Transverse colon (tissue), 4 donors: ENCODE measurements around the gene GPR17. TPM values are rescaled to one million over a fixed set of nuclear protein-coding genes. Genes with fewer than 3 reads are reported as not detected.

ENCODE experiments used
- DNase-seq: peaks from one replicate; pipeline ENCODE4 v3.0.0-alpha.2; 2019
- H3K27ac ChIP-seq, 4 donors: fragments of 200-600 bp; sonication (generic); 2 replicates each; pipeline ENCODE4 v1.5.1; 2016 to 2018; ENCODE audit warnings: inconsistent platforms in 4 of 4
- H3K27me3 ChIP-seq: fragments of 200-600 bp; sonication (generic); 2 replicates; pipeline ENCODE4 v1.5.1; 2017; ENCODE audit warnings: inconsistent platforms
- H3K36me3 ChIP-seq, 4 donors: fragments of 200-600 bp; sonication (generic); 2 replicates each; pipeline ENCODE4 v1.5.1; 2017 to 2019; ENCODE audit warnings: inconsistent platforms in 4 of 4
- H3K4me1 ChIP-seq, 4 donors: fragments of 200-600 bp; sonication (generic); 2 replicates each; pipeline ENCODE4 v1.5.1; 2017 to 2020; ENCODE audit warnings: inconsistent platforms in 4 of 4
- H3K4me3 ChIP-seq, 4 donors: fragments of 200-600 bp; sonication (generic); 1 replicate in 1 of 4; 2 replicates in 3 of 4; pipeline versions ENCODE4 v1.5.1 to v1.6.1; 2017 to 2019; ENCODE audit warnings: inconsistent platforms in 4 of 4
- H3K9me3 ChIP-seq, 2 donors: fragments of 200-600 bp; sonication (generic); 2 replicates each; pipeline ENCODE4 v1.5.1; 2017 to 2019; ENCODE audit warnings: inconsistent platforms in 2 of 2
- EP300 ChIP-seq: sonication (generic); formaldehyde crosslinking; IDR thresholded peaks from one replicate; pipeline ENCODE4 v1.6.1; 2017; ENCODE audit warnings: antibody characterized with exemption, low read depth
- POLR2A ChIP-seq: fragments of 450-650 bp; IDR thresholded peaks from one replicate; pipeline ENCODE4 v1.6.1; 2016; ENCODE audit warnings: antibody characterized with exemption, mild to moderate bottlenecking, moderate library complexity
- POLR2AphosphoS5 ChIP-seq, 3 donors: sonication (generic); formaldehyde crosslinking; IDR thresholded peaks; one replicate each; pipeline ENCODE4 v1.6.1; 2016; ENCODE audit warnings: antibody characterized with exemption in 3 of 3
- WGBS, 2 donors: methylation state at CpG; one replicate each; pipeline ENCODE4 v1.1.5; 2018; ENCODE audit warnings: low coverage in 1 of 2; 5-methylcytosine and 5-hydroxymethylcytosine counted together
- in situ Hi-C, 4 donors: fragments of 200-750 bp; cut with MboI; loops; one replicate each; pipeline versions ENCODE4 v1.15.0 to v1.15.1; 2017; ENCODE audit warnings: low sequenced_read_pairs in 3 of 4, low pct_ligation_motif_present in 1 of 4, low pct_unique_long_range_greater_than_20kb in 1 of 4
- intact Hi-C: fragments of 100-400 bp; cut with DNase I; formaldehyde crosslinking; loops from one replicate; pipeline ENCODE4 v1.15.1; 2023; ENCODE audit warnings: low total_unique reads
- total RNA-seq, 4 donors: library from RNA; depleted of rRNA; stranded (reverse); fragments of >200 nt; gene quantifications; one replicate each; pipeline ENCODE4 v1.1.0, GENCODE V29; 2016
- TF ChIP-seq, protein P1 (sequence below), 5 experiments: fragments of 200-600 bp in 3 of 5; fragments of 450-650 bp in 2 of 5; sonication (generic) in 3 of 5; IDR thresholded peaks; 1 replicate in 2 of 5; 2 replicates in 3 of 5; pipeline ENCODE4 v1.5.1; 2016 to 2017; ENCODE audit warnings: antibody characterized with exemption in 5 of 5, inconsistent platforms in 3 of 5, mild to moderate bottlenecking in 2 of 5, moderate library complexity in 1 of 5

Gene GPR17
- total RNA-seq, 4 donors from 2014 or later, result 0.14 TPM; not detected in 3

DNA sequence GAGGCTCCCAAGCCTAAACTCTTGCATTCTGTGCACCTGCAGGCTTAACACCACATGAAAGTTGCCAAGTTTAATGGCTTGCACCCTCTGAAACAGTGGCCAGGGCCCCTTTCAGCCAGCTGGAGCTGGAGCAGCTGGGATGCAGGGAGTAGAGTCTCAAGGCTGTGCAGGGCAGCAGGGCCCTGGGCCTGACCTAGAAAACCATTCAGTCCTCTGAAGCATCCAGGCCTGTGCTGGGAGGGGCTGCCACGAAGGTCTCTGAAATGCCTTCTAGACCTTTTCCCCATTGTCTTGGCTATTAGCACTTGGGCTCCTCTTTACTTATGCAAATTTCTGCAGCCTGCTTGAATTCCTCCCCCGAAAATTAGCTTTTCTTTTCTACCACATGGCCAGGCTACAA, 44.7 kb downstream of the GPR17 start:
- Histone ChIP-seq H3K4me1 (peaks cover 0 to 8% (median 6%) of the 10 kb centered on the region in 4 donors), H3K4me3 (no peak overlapping the region), H3K27ac (no peak overlapping the region), H3K36me3 (no peaks in the 10 kb centered on the region), H3K27me3 (no peaks in the 10 kb centered on the region), H3K9me3 (peaks cover 0 to 9% of the 10 kb centered on the region in 2 donors)
- WGBS, 2 donors, result 89 to 100% methylated on average over 1 to 2 of the region's 2 CpGs
- intact Hi-C loops, result loop anchor here (5.0 kb wide), 1 partner anchor 98 kb away; no protein-coding TSS in a partner anchor
- no peak for DNase-seq
- no peak for TF ChIP-seq POLR2AphosphoS5 (IDR thresholded peaks at IDR 0.05)
- TF ChIP-seq, protein P1, sequence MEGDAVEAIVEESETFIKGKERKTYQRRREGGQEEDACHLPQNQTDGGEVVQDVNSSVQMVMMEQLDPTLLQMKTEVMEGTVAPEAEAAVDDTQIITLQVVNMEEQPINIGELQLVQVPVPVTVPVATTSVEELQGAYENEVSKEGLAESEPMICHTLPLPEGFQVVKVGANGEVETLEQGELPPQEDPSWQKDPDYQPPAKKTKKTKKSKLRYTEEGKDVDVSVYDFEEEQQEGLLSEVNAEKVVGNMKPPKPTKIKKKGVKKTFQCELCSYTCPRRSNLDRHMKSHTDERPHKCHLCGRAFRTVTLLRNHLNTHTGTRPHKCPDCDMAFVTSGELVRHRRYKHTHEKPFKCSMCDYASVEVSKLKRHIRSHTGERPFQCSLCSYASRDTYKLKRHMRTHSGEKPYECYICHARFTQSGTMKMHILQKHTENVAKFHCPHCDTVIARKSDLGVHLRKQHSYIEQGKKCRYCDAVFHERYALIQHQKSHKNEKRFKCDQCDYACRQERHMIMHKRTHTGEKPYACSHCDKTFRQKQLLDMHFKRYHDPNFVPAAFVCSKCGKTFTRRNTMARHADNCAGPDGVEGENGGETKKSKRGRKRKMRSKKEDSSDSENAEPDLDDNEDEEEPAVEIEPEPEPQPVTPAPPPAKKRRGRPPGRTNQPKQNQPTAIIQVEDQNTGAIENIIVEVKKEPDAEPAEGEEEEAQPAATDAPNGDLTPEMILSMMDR (IDR thresholded peaks at IDR 0.05), result no peak
- in situ Hi-C loops, result no loop called here

- peaks cover 0 to 7% (median 5%) of the 10 kb centered on the region in 4 donors for H3K4me1 ChIP-seq
Observed at GRCh38 chr2:127694986-127695385, 49.0 kb downstream of the GPR17 start.

GRCh38 chr2:127695491-127696472, 49.8 kb downstream of the GPR17 start:
- intact Hi-C loops (no loop called here), in situ Hi-C loops (no loop called here)
- peaks cover 0 to 11% (median 8%) of the 10 kb centered on the region in 4 donors for H3K4me1 ChIP-seq
- TF ChIP-seq, protein P1 (IDR thresholded peaks at IDR 0.05), result peak; percentile 35 to 55 (median 45)
- no peak for TF ChIP-seq POLR2A
- peak overlapping the region in 3 of 4 donors; percentile 8 to 31 (median 27) for H3K4me3 ChIP-seq
- no peaks in the 10 kb centered on the region for H3K36me3 ChIP-seq
- H3K27ac ChIP-seq, result peak overlapping the region; percentile 10 to 74 (median 50)
- 49 to 64% methylated on average over 5 to 52 of the region's 52 CpGs for WGBS, 2 donors
- H3K9me3 ChIP-seq, result peaks cover 0 to 5% of the 10 kb centered on the region in 2 donors
- DNase-seq, result peak; percentile 58
- H3K27me3 ChIP-seq, result no peaks in the 10 kb centered on the region

More at GRCh38 chr2:127694986-127695385, 49.0 kb downstream of the GPR17 start:
- DNase-seq, result no peak
- in situ Hi-C loops (no loop called here), intact Hi-C loops (loop anchor here (5.0 kb wide), 1 partner anchor 103 kb away; no protein-coding TSS in a partner anchor)
- Histone ChIP-seq H3K4me3 (no peak overlapping the region), H3K27ac (peak overlapping the region in 3 of 4 donors; percentile 10 to 74 (median 42)), H3K36me3 (no peaks in the 10 kb centered on the region), H3K27me3 (no peaks in the 10 kb centered on the region), H3K9me3 (peaks cover 0 to 9% of the 10 kb centered on the region in 2 donors)
- WGBS, 2 donors, result 70 to 88% methylated on average over 2 to 9 of the region's 9 CpGs
- TF ChIP-seq POLR2AphosphoS5 (IDR thresholded peaks at IDR 0.05) (no peak), POLR2A (no peak)
- TF ChIP-seq, protein P1 (IDR thresholded peaks at IDR 0.05), result no peak

DNA sequence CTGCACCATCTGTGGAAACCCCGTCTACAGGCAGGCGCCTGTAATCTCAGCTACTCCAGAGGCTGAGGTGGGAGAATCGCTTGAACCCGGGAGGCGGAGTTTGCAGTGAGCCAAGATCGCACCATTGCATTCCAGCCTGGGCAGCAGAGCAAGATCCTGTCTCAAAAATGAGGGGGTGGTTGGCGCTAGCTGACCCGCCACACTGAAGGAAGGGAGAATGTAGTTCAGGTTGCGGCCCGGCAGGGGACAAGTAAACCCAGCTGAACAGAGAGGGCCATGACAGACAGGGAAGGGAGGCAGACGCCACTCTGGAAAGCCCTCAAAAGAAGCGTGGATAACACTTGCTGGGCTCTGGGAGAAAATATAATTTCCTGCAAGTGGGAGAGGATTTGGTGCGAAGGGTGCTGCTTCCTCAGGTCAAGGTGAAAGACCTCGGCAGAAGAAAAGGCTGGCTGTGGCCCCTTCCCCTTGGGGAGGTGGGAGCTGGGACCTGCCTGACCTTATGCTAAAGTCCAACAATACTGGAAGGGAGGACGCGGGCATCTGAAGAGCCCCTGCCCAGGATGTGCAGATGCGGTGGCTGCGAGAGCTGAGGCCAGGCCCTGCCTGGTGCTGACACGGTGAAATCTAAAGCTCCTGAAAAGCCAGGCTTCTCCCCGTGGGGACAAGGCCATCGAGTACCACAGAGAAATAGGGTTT, 51.7 kb downstream of the GPR17 start:
- no peaks in the 10 kb centered on the region for H3K36me3 ChIP-seq
- no peak overlapping the region for H3K4me3 ChIP-seq
- no peaks in the 10 kb centered on the region for H3K27me3 ChIP-seq
- in situ Hi-C loops (no loop called here), intact Hi-C loops (no loop called here)
- 93 to 96% methylated on average over 12 to 21 of the region's 21 CpGs for WGBS, 2 donors
- H3K27ac ChIP-seq, result no peak overlapping the region
- TF ChIP-seq EP300 (no peak), POLR2A (no peak), POLR2AphosphoS5 (IDR thresholded peaks at IDR 0.05) (no peak)
- TF ChIP-seq, protein P1 (IDR thresholded peaks at IDR 0.05), result no peak
- no peaks in the 10 kb centered on the region for H3K9me3 ChIP-seq
- H3K4me1 ChIP-seq, result peaks cover 2 to 19% (median 15%) of the 10 kb centered on the region in 4 donors
- no peak for DNase-seq
